ENCODE data around the gene SH3RF2. TPM values are rescaled to one million over a fixed set of nuclear protein-coding genes. Genes with fewer than 3 reads are reported as not detected.
"Not testable (repeated sequence)": the region's sequence is repeated elsewhere in the genome, so short reads cannot be mapped to it uniquely, and the experiment has no call there.

The SH3RF2 gene
- total RNA-seq, 2 experiments from 2014 or later, result not detected

GRCh38 chr5:146089287-146089686 lies 152.9 kb downstream of the SH3RF2 start:
- DNase-seq (no peak), ATAC-seq (ENCODE audit: low read depth) (no peak)
- POLR2A ChIA-PET, result no interaction called here
- Mint-ChIP-seq H3K9me3 (no peaks in the 10 kb centered on the region), H3K4me1 (no peaks in the 10 kb centered on the region), H3K36me3 (peaks cover under 1% of the 10 kb centered on the region), H3K27me3 (no peaks in the 10 kb centered on the region), H3K27ac (no peak overlapping the region), H3K4me3 (no peak overlapping the region)

GRCh38 chr5:146091881-146092280 lies 155.5 kb downstream of the SH3RF2 start:
- H3K4me1 Mint-ChIP-seq, result no peaks in the 10 kb centered on the region
- H3K4me3 Mint-ChIP-seq, result no peak overlapping the region
- DNase-seq, result no peak
- no peak overlapping the region for H3K27ac Mint-ChIP-seq
- no peak for ATAC-seq (ENCODE audit: low read depth)
- H3K27me3 Mint-ChIP-seq, result no peaks in the 10 kb centered on the region
- H3K9me3 Mint-ChIP-seq, result no peaks in the 10 kb centered on the region
- peaks cover 2% of the 10 kb centered on the region for H3K36me3 Mint-ChIP-seq
- POLR2A ChIA-PET, result no interaction called here

GRCh38 chr5:146098047-146098446 lies 161.7 kb downstream of the SH3RF2 start:
- Mint-ChIP-seq H3K4me1 (no peaks in the 10 kb centered on the region), H3K27me3 (no peaks in the 10 kb centered on the region), H3K27ac (no peak overlapping the region), H3K4me3 (no peak overlapping the region), H3K9me3 (no peaks in the 10 kb centered on the region), H3K36me3 (peaks cover 6% of the 10 kb centered on the region)
- POLR2A ChIA-PET, result no interaction called here
- ATAC-seq (ENCODE audit: low read depth), result no peak
- DNase-seq, result no peak

- POLR2A ChIA-PET, result no interaction called here
- Mint-ChIP-seq H3K27ac (no peak overlapping the region), H3K9me3 (no peaks in the 10 kb centered on the region), H3K27me3 (no peaks in the 10 kb centered on the region), H3K36me3 (peaks cover 14% of the 10 kb centered on the region), H3K4me1 (no peaks in the 10 kb centered on the region), H3K4me3 (no peak overlapping the region)
- DNase-seq (no peak), ATAC-seq (ENCODE audit: low read depth) (no peak)
These were observed 165.3 kb downstream of the SH3RF2 start for GRCh38 chr5:146101646-146102045.

GRCh38 chr5:146103594-146103993 lies 167.2 kb downstream of the SH3RF2 start:
- no peak for ATAC-seq (ENCODE audit: low read depth)
- H3K27ac Mint-ChIP-seq, result no peak overlapping the region
- no peak overlapping the region for H3K4me3 Mint-ChIP-seq
- H3K36me3 Mint-ChIP-seq, result peaks cover 14% of the 10 kb centered on the region
- H3K4me1 Mint-ChIP-seq, result no peaks in the 10 kb centered on the region
- DNase-seq, result no peak
- POLR2A ChIA-PET, result no interaction called here
- no peaks in the 10 kb centered on the region for H3K27me3 Mint-ChIP-seq
- H3K9me3 Mint-ChIP-seq, result no peaks in the 10 kb centered on the region

GRCh38 chr5:146105477-146105876 lies 169.1 kb downstream of the SH3RF2 start, which contains the start of gene PLAC8L1:
Gene PLAC8L1, minus strand, starts transcription at chr5:146105577. Its CDS starts 1,266 bp downstream, at chr5:146104311.
- POLR2A ChIA-PET, result no interaction called here

GRCh38 chr5:146107901-146108300 lies 171.5 kb downstream of the SH3RF2 start:
- no peak for ATAC-seq (ENCODE audit: low read depth)
- POLR2A ChIA-PET, result no interaction called here
- no peak overlapping the region for H3K27ac Mint-ChIP-seq
- peaks cover 22% of the 10 kb centered on the region for H3K36me3 Mint-ChIP-seq
- no peak for DNase-seq
- no peaks in the 10 kb centered on the region for H3K9me3 Mint-ChIP-seq
- H3K4me1 Mint-ChIP-seq, result no peaks in the 10 kb centered on the region
- H3K27me3 Mint-ChIP-seq, result no peaks in the 10 kb centered on the region
- H3K4me3 Mint-ChIP-seq, result no peak overlapping the region

More at GRCh38 chr5:146105477-146105876, 169.1 kb downstream of the SH3RF2 start, which contains the start of gene PLAC8L1:
- Mint-ChIP-seq H3K4me1 (no peaks in the 10 kb centered on the region), H3K4me3 (no peak within 1 kb of the TSS), H3K36me3 (peaks cover 16% of the 10 kb centered on the region), H3K27ac (no peak within 1 kb of the TSS), H3K27me3 (no peaks in the 10 kb centered on the region), H3K9me3 (no peaks in the 10 kb centered on the region)
- DNase-seq, result no peak
- ATAC-seq (ENCODE audit: low read depth), result no peak

- H3K27ac Mint-ChIP-seq; H3K27me3 Mint-ChIP-seq; H3K9me3 Mint-ChIP-seq; POLR2A ChIA-PET; ATAC-seq (ENCODE audit: low read depth); H3K4me1 Mint-ChIP-seq; H3K4me3 Mint-ChIP-seq; DNase-seq: not testable (repeated sequence)
- peaks cover 20% of the 10 kb centered on the region for H3K36me3 Mint-ChIP-seq
These were observed 172.5 kb downstream of the SH3RF2 start for GRCh38 chr5:146108870-146109269.

GRCh38 chr5:146109379-146109778 lies 173.0 kb downstream of the SH3RF2 start:
- H3K9me3 Mint-ChIP-seq, result no peaks in the 10 kb centered on the region
- no peaks in the 10 kb centered on the region for H3K4me1 Mint-ChIP-seq
- no peaks in the 10 kb centered on the region for H3K27me3 Mint-ChIP-seq
- POLR2A ChIA-PET, result no interaction called here
- DNase-seq (no peak), ATAC-seq (ENCODE audit: low read depth) (no peak)
- H3K27ac Mint-ChIP-seq, result no peak overlapping the region
- peaks cover 18% of the 10 kb centered on the region for H3K36me3 Mint-ChIP-seq
- no peak overlapping the region for H3K4me3 Mint-ChIP-seq

GRCh38 chr5:146111409-146111808 lies 175.0 kb downstream of the SH3RF2 start:
- DNase-seq (no peak), ATAC-seq (ENCODE audit: low read depth) (no peak)
- peaks cover 16% of the 10 kb centered on the region for H3K36me3 Mint-ChIP-seq
- no peaks in the 10 kb centered on the region for H3K27me3 Mint-ChIP-seq
- H3K9me3 Mint-ChIP-seq, result no peaks in the 10 kb centered on the region
- no peaks in the 10 kb centered on the region for H3K4me1 Mint-ChIP-seq
- H3K4me3 Mint-ChIP-seq, result no peak overlapping the region
- POLR2A ChIA-PET, result no interaction called here
- no peak overlapping the region for H3K27ac Mint-ChIP-seq

- POLR2A ChIA-PET, result interaction anchor here (0.6 kb wide), 1 partner anchor 69 kb away, joined by 4 read pairs; no protein-coding TSS in a partner anchor
- H3K36me3 Mint-ChIP-seq, result peaks cover 16% of the 10 kb centered on the region
- no peak overlapping the region for H3K4me3 Mint-ChIP-seq
- no peak overlapping the region for H3K27ac Mint-ChIP-seq
- H3K9me3 Mint-ChIP-seq, result no peaks in the 10 kb centered on the region
- DNase-seq (no peak), ATAC-seq (ENCODE audit: low read depth) (no peak)
- H3K27me3 Mint-ChIP-seq, result no peaks in the 10 kb centered on the region
- H3K4me1 Mint-ChIP-seq, result no peaks in the 10 kb centered on the region
These were observed 176.1 kb downstream of the SH3RF2 start for GRCh38 chr5:146112476-146112875.

Other genes starting within 250 kb of the SH3RF2 start
- gene PRELID2, start 101.2 kb upstream of the SH3RF2 start, total RNA-seq, result 1 to 10 TPM; 3.3 to 4.4 TPM
- not detected for gene GRXCR2, start 63.6 kb upstream of the SH3RF2 start, total RNA-seq
- gene PLAC8L1, start 169.0 kb downstream of the SH3RF2 start, total RNA-seq, result 1 to 10 TPM in 1 of 2 experiments, not detected in 1; 1.0 TPM
- gene LARS1, start 246.1 kb downstream of the SH3RF2 start, total RNA-seq, result 100 to 1,000 TPM; 111 to 120 TPM

Data from activated naive CD8-positive, alpha-beta T cell treated with anti-CD3 and anti-CD28 coated beads, Interleukin-2, amount 10 ng/mL, durations not matched to agents 7 days and 5 days (primary cell).